HepG2 (cell line): ENCODE data around the gene CNOT10. TPM values are rescaled to one million over a fixed set of nuclear protein-coding genes. Genes with fewer than 3 reads are reported as not detected.

Experiments
- AHDC1 ChIP-seq: sonication (generic); formaldehyde crosslinking; IDR thresholded peaks from 2 replicates; pipeline ENCODE4 v1.5.1; 2020; ENCODE audit warnings: mild to moderate bottlenecking, missing genetic modification reagents, borderline replicate concordance
- ATRX ChIP-seq: sonication (generic); formaldehyde crosslinking; IDR thresholded peaks from 2 replicates; pipeline ENCODE4 v1.4.0; 2020; ENCODE audit warnings: missing genetic modification reagents, borderline replicate concordance
- CEBPG ChIP-seq: IDR thresholded peaks from 2 replicates; pipeline ENCODE4 v1.6.1; 2016
- ELF3 ChIP-seq: IDR thresholded peaks from 2 replicates; pipeline ENCODE4 v1.6.1; 2016; ENCODE audit warnings: missing genetic modification reagents, missing compliant biosample characterization
- HMGXB4 ChIP-seq, 2 experiments: sonication (generic) in 1 of 2; formaldehyde crosslinking in 1 of 2; IDR thresholded peaks; 2 replicates each; pipeline versions ENCODE4 v1.4.0 to v1.6.1; 2018 to 2020; ENCODE audit warnings: missing genetic modification reagents in 2 of 2, borderline replicate concordance in 1 of 2, low read depth in 1 of 2, mild to moderate bottlenecking in 1 of 2, missing biosample characterization in 1 of 2
- KMT2A ChIP-seq: sonication (generic); formaldehyde crosslinking; IDR thresholded peaks from 2 replicates; pipeline ENCODE4 v1.4.0; 2020; ENCODE audit warnings: missing genetic modification reagents
- NCOA2 ChIP-seq: sonication (generic); formaldehyde crosslinking; IDR thresholded peaks from 2 replicates; pipeline ENCODE4 v1.8.0; 2022; ENCODE audit warnings: inconsistent platforms
- NFKB2 ChIP-seq: sonication (generic); formaldehyde crosslinking; IDR thresholded peaks from 2 replicates; pipeline ENCODE4 v1.4.0; 2020; ENCODE audit warnings: missing genetic modification reagents, borderline replicate concordance
- NFRKB ChIP-seq: fragments of 450-650 bp; IDR thresholded peaks from 2 replicates; pipeline ENCODE4 v1.6.1; 2017
- PCBP1 ChIP-seq: fragments of 200-400 bp; formaldehyde crosslinking; IDR thresholded peaks from 2 replicates; pipeline ENCODE4 v1.6.1; 2017; ENCODE audit warnings: mild to moderate bottlenecking, low read depth, low read length, borderline replicate concordance
- RAD21 ChIP-seq: fragments of 450-650 bp; formaldehyde crosslinking; IDR thresholded peaks from 2 replicates; pipeline ENCODE4 v1.5.0; 2020; ENCODE audit warnings: mild to moderate bottlenecking
- RCOR2 ChIP-seq: IDR thresholded peaks from 2 replicates; pipeline ENCODE4 v1.6.1; 2016; ENCODE audit warnings: missing biosample characterization, missing genetic modification reagents
- RXRB ChIP-seq: IDR thresholded peaks from 2 replicates; pipeline ENCODE4 v1.6.1; 2016; ENCODE audit warnings: borderline replicate concordance, missing genetic modification reagents, missing compliant biosample characterization
- WIZ ChIP-seq: sonication (generic); formaldehyde crosslinking; IDR thresholded peaks from 2 replicates; pipeline ENCODE4 v1.5.1; 2020; ENCODE audit warnings: mild to moderate bottlenecking, missing genetic modification reagents
- XRCC5 ChIP-seq: fragments of 200-400 bp; formaldehyde crosslinking; optimal IDR thresholded peaks from 2 replicates; pipeline ENCODE3; 2017; ENCODE audit warnings: mild to moderate bottlenecking, low read length
- ZNF251 ChIP-seq: sonication (generic); formaldehyde crosslinking; IDR thresholded peaks from 2 replicates; pipeline ENCODE4 v1.9.0; 2021; ENCODE audit warnings: mild to moderate bottlenecking, missing genetic modification reagents
- ZNF383 ChIP-seq: sonication (generic); formaldehyde crosslinking; IDR thresholded peaks from 2 replicates; pipeline ENCODE4 v1.4.0; 2020; ENCODE audit warnings: missing genetic modification reagents, mild to moderate bottlenecking, borderline replicate concordance
- ZNF501 ChIP-seq: sonication (generic); formaldehyde crosslinking; IDR thresholded peaks from 2 replicates; pipeline ENCODE4 v1.5.1; 2020; ENCODE audit warnings: mild to moderate bottlenecking, moderate library complexity, missing genetic modification reagents
- ZNF510 ChIP-seq: sonication (generic); formaldehyde crosslinking; IDR thresholded peaks from 2 replicates; pipeline ENCODE4 v1.4.0; 2020; ENCODE audit warnings: low read depth, mild to moderate bottlenecking, missing genetic modification reagents
- ZNF546 ChIP-seq: sonication (generic); formaldehyde crosslinking; conservative IDR thresholded peaks from 2 replicates; pipeline ENCODE4 v1.8.1; 2023; ENCODE audit warnings: mild to moderate bottlenecking, missing genetic modification reagents
- ZNF747 ChIP-seq: sonication (generic); formaldehyde crosslinking; IDR thresholded peaks from 2 replicates; pipeline ENCODE4 v1.8.1; 2023; ENCODE audit warnings: missing genetic modification reagents, mild to moderate bottlenecking, borderline replicate concordance
- ZNF776 ChIP-seq: sonication (generic); formaldehyde crosslinking; IDR thresholded peaks from 2 replicates; pipeline ENCODE4 v1.4.0; 2020; ENCODE audit warnings: mild to moderate bottlenecking, missing genetic modification reagents
- polyA plus RNA-seq, 8 experiments: library from polyadenylated mRNA; depleted of rRNA in 3 of 8; stranded (reverse) in 7 of 8; unstranded in 1 of 8; fragments of >200 nt; fragmentation: Illumina TruSeq in 4 of 8; extraction: Trizol in 4 of 8; gene quantifications; 2 replicates each; pipeline versions ENCODE4 v1.2.1 to v1.2.3, GENCODE V29; 2011 to 2016; ENCODE audit warnings: low read depth in 4 of 8, missing spikeins in 1 of 8, mixed read lengths in 1 of 8; ENCODE audit not compliant: insufficient read depth in 1 of 8
- total RNA-seq, 5 experiments: library from RNA; depleted of rRNA; stranded (reverse); fragments of >200 nt; fragmentation: Illumina TruSeq; extraction: Trizol; gene quantifications; 2 replicates each; pipeline ENCODE4 v1.2.3, GENCODE V29; 2016; ENCODE audit warnings: low read depth in 1 of 5
- TF ChIP-seq, protein P1 (sequence below): IDR thresholded peaks from 2 replicates; pipeline ENCODE4 v1.6.1; 2016; ENCODE audit warnings: missing compliant biosample characterization, missing genetic modification reagents, borderline replicate concordance

CNOT10 gene
- total and polyA plus RNA-seq, 2 of the 13 experiments (the other 11 are each of a cell fraction or from before 2014, with no cell fraction given) = 21.2 to 34.1 TPM

DNA sequence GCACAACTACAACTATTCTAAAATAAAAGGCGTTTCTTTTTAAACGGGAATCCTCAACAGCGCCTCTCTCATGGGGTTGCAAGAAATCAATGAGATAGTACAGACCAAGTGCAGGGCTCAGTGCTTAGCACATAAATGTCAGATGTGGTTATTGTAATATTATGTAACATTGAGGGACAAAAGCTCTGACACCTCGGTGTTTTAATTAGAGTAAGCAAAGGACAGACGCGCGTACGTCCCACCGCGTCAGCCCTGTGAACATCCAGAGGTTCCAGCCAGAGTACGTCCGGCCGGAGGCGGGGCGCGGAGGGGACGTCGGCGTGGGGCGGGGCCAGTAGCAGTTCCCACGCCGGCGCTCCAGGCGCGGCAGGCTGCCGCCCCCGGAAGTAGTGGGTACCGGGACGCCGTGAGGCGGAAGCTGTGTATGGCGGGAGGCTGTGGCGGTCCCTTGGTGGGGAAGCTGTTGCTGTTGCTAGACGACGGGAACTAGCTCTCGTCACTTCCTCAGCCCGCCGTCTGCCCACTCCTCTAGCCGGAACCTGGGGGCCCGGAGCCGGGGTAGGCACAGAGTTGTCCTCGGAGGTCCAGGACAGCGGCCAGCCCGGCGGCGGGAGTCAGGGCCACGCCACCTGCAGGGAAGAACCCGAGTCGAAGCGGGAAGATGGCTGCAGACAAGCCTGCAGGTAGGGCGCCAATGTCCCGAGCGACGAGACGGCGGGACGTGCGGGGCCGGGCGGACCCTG is at the start of gene CNOT10 (continued):
- TF ChIP-seq ZNF747 (CRISPR knock-in tag) = peak; percentile 53; the same call in 1 of the 2 replicates
- 0 out of 2 replicates have a peak, but pooled peaks have one; percentile 58 for TF ChIP-seq WIZ (CRISPR knock-in tag)
- TF ChIP-seq CEBPG (CRISPR knock-in tag) = no peak
- no peak for TF ChIP-seq ZNF251
- TF ChIP-seq ZNF501 (CRISPR knock-in tag) = peak; percentile 99
- TF ChIP-seq ZNF510 (CRISPR knock-in tag) = no peak
- TF ChIP-seq ZNF383 = no peak
- TF ChIP-seq NFRKB = no peak
- TF ChIP-seq HMGXB4 (CRISPR knock-in tag; IDR thresholded peaks at IDR 0.05; ENCODE audit: borderline replicate concordance in 1 of 2, low read depth in 1 of 2) = peak; percentile 70 to 75; a peak in 3 of 4 replicates
- TF ChIP-seq NCOA2 (CRISPR knock-in tag) = no peak
- TF ChIP-seq NFKB2 (CRISPR knock-in tag) = peak; percentile 97
- TF ChIP-seq PCBP1 = no peak
- TF ChIP-seq ZNF546 (CRISPR knock-in tag) = no peak
- TF ChIP-seq, protein P1, sequence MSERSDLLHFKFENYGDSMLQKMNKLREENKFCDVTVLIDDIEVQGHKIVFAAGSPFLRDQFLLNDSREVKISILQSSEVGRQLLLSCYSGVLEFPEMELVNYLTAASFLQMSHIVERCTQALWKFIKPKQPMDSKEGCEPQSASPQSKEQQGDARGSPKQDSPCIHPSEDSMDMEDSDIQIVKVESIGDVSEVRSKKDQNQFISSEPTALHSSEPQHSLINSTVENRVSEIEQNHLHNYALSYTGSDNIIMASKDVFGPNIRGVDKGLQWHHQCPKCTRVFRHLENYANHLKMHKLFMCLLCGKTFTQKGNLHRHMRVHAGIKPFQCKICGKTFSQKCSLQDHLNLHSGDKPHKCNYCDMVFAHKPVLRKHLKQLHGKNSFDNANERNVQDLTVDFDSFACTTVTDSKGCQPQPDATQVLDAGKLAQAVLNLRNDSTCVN (CRISPR knock-in tag) = no peak
- peak; percentile 39; the same call in 1 of the 2 replicates for TF ChIP-seq RAD21 (CRISPR knock-in tag)
- TF ChIP-seq KMT2A (CRISPR knock-in tag) = peak; percentile 91; the same call in 1 of the 2 replicates
- TF ChIP-seq ZNF776 (CRISPR knock-in tag) = peak; percentile 86
- no peak for TF ChIP-seq RCOR2
- TF ChIP-seq ELF3 (CRISPR knock-in tag) = peak; percentile 91
- peak; percentile 7; the same call in 1 of the 2 replicates for TF ChIP-seq RXRB (CRISPR knock-in tag)
- no peak for TF ChIP-seq AHDC1 (CRISPR knock-in tag)
- no peak for TF ChIP-seq ATRX (CRISPR knock-in tag)
- peak; percentile 57 for TF ChIP-seq XRCC5
